Lung (tissue), 12 donors: ENCODE results near the gene DSC3. TPM values are rescaled to one million over a fixed set of nuclear protein-coding genes. Genes with fewer than 3 reads are reported as not detected.
A peak's percentile ranks its signal among the peaks of the same experiment; 100 is the strongest.
"Not testable (repeated sequence)": the region's sequence is repeated elsewhere in the genome, so short reads cannot be mapped to it uniquely, and the experiment has no call there.

Experiments
- ATAC-seq: fragments of 200-7000 bp; cut with Tn5 transposase; one replicate; pipeline ENCODE4 v1.9.1; 2020; ENCODE audit warnings: moderate number of reproducible peaks; ENCODE audit not compliant: insufficient read depth, low FRiP score
- DNase-seq, 3 donors: peaks; one replicate each; pipeline ENCODE4 v3.0.0-alpha.2; 2013 to 2017
- H3K27ac ChIP-seq, 2 donors: one replicate each; pipeline ENCODE4 v1.5.1; 2013; ENCODE audit warnings: mild to moderate bottlenecking in 2 of 2, moderate library complexity in 2 of 2, control low read depth in 1 of 2, inconsistent platforms in 1 of 2, low read depth in 1 of 2, low read length in 1 of 2
- H3K27me3 ChIP-seq, 3 donors: one replicate each; pipeline ENCODE4 v1.5.1; 2013; ENCODE audit warnings: low read length in 2 of 3; ENCODE audit not compliant: control insufficient read depth in 3 of 3, insufficient read depth in 3 of 3
- H3K36me3 ChIP-seq, 4 donors: one replicate each; pipeline ENCODE4 v1.5.1; 2013; ENCODE audit warnings: low read length in 4 of 4, mild to moderate bottlenecking in 1 of 4, moderate library complexity in 1 of 4; ENCODE audit not compliant: control insufficient read depth in 4 of 4, insufficient read depth in 4 of 4
- H3K4me1 ChIP-seq, 5 donors: one replicate each; pipeline ENCODE4 v1.5.1; 2013; ENCODE audit warnings: low read length in 5 of 5, mild to moderate bottlenecking in 2 of 5, moderate library complexity in 1 of 5; ENCODE audit not compliant: control insufficient read depth in 5 of 5, insufficient read depth in 5 of 5
- H3K4me3 ChIP-seq: one replicate; pipeline ENCODE4 v1.5.1; 2013; ENCODE audit warnings: mild to moderate bottlenecking, control low read depth, moderate library complexity
- H3K9ac ChIP-seq, 2 donors: one replicate each; pipeline ENCODE4 v1.5.1; 2013; ENCODE audit warnings: low read length in 2 of 2, control low read depth in 1 of 2; ENCODE audit not compliant: insufficient read depth in 1 of 2
- H3K9me3 ChIP-seq, 4 donors: one replicate each; pipeline ENCODE4 v1.5.1; 2013; ENCODE audit warnings: low read length in 3 of 4, mild to moderate bottlenecking in 1 of 4, moderate library complexity in 1 of 4; ENCODE audit not compliant: control insufficient read depth in 4 of 4, insufficient read depth in 3 of 4
- CTCF ChIP-seq: IDR thresholded peaks from 2 replicates; pipeline ENCODE4 v1.5.1; 2012; ENCODE audit warnings: mild to moderate bottlenecking; ENCODE audit errors: control extremely low read depth, extremely low read depth
- WGBS, 2 donors: extraction: QIAGEN DNeasy Blood & Tissue Kit; methylation state at CpG; one replicate each; pipeline ENCODE4 v1.1.7; 2013; 5-methylcytosine and 5-hydroxymethylcytosine counted together
- polyA plus RNA-seq, 2 donors: library from polyadenylated mRNA; stranded (reverse); fragments of 200-250 nt; gene quantifications; one replicate each; pipeline ENCODE4 v1.2.1, GENCODE V29; 2013
- total RNA-seq, 2 donors: library from RNA; depleted of rRNA in 1 of 2; stranded (reverse); fragments of >200 nt in 1 of 2; gene quantifications; one replicate each; pipeline ENCODE4 v1.2.1, GENCODE V29; 2014 to 2021
- donor health status: control.
- donor health status: control.
- donor health status: Bipolar disorder and iron deficiency.
- donor health status: healthy.
- donor health status: DM: yes; HTN: yes; CAD: no.

Gene DSC3
- total and polyA plus RNA-seq, 4 donors: 0.41 to 1.3 (median 0.52) TPM

GRCh38 chr18:31039426-31039825 lies 3.1 kb downstream of the DSC3 start:
- Histone ChIP-seq H3K9ac (no peak overlapping the region), H3K27me3 (peaks cover 0 to 55% (median 55%) of the 10 kb centered on the region in 3 donors), H3K4me3 (no peak overlapping the region), H3K36me3 (no peaks in the 10 kb centered on the region), H3K27ac (no peak overlapping the region), H3K4me1 (peaks cover 0 to 25% (median 4%) of the 10 kb centered on the region in 5 donors), H3K9me3 (peaks cover 0 to 2% (median 0%) of the 10 kb centered on the region in 4 donors)
- no peak for TF ChIP-seq CTCF
- DNase-seq (peak in 1 of 3 donors; percentile 1), ATAC-seq (no peak)
- WGBS, 2 donors: 65 to 75% methylated on average over 3 of the region's 3 CpGs

GRCh38 chr18:31037686-31038085 lies 4.9 kb downstream of the DSC3 start:
- peaks cover 0 to 40% (median 40%) of the 10 kb centered on the region in 3 donors for H3K27me3 ChIP-seq
- not testable (repeated sequence) for H3K9me3 ChIP-seq, DNase-seq, H3K9ac ChIP-seq, H3K27ac ChIP-seq, H3K36me3 ChIP-seq, ATAC-seq, H3K4me3 ChIP-seq
- WGBS, 2 donors: 91 to 95% methylated on average over 5 of the region's 5 CpGs
- H3K4me1 ChIP-seq: peaks cover 0 to 23% (median 4%) of the 10 kb centered on the region in 5 donors

GRCh38 chr18:31034541-31034940 lies 8.0 kb downstream of the DSC3 start:
- no peak for DNase-seq
- TF ChIP-seq CTCF: no peak
- H3K9me3 ChIP-seq: no peaks in the 10 kb centered on the region
- H3K27ac ChIP-seq: no peak overlapping the region
- no peak overlapping the region for H3K4me3 ChIP-seq
- WGBS, 2 donors: 77 to 85% methylated on average over 4 of the region's 4 CpGs
- H3K36me3 ChIP-seq: no peaks in the 10 kb centered on the region
- no peak for ATAC-seq
- H3K27me3 ChIP-seq: peaks cover 0 to 12% (median 10%) of the 10 kb centered on the region in 3 donors
- H3K9ac ChIP-seq: no peak overlapping the region
- no peaks in the 10 kb centered on the region for H3K4me1 ChIP-seq

- Histone ChIP-seq H3K9me3 (no peaks in the 10 kb centered on the region), H3K9ac (no peak overlapping the region), H3K36me3 (no peaks in the 10 kb centered on the region), H3K4me1 (no peaks in the 10 kb centered on the region), H3K27ac (no peak overlapping the region), H3K4me3 (no peak overlapping the region), H3K27me3 (no peaks in the 10 kb centered on the region)
- ATAC-seq: no peak
- no peak for DNase-seq
- no peak for TF ChIP-seq CTCF
- WGBS, 2 donors: 67 to 78% methylated on average over 4 of the region's 4 CpGs
Observed at GRCh38 chr18:31030574-31031278, 11.8 kb downstream of the DSC3 start.
